ENCODE results near the gene CXXC4.

CXXC4 gene

DNA sequence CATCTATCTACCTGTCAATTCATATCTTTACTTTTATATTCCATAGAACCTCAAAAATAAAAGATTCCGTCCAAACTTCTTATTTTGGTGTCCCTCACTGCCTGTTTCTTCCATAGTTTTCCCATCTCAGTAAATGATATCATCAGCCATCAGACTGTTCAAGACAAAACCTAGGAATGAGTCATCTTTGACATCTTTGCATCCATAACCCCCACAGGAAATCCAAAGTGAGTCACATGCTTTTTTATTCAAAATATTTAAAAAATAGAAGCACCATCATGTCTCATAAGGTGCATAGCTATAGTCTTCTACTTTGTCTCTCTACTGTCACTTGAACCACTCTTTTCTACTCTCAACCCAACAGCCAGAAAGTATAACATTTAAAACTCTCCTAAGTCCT, 29.9 kb upstream of the CXXC4 start:
- Histone ChIP-seq H3K36me3 (no peaks in the 10 kb centered on the region), H3K4me1 (no peaks in the 10 kb centered on the region), H3K4me3 (no peak overlapping the region), H3K27me3 (no peaks in the 10 kb centered on the region), H3K27ac (no peak overlapping the region), H3K9me3 (no peaks in the 10 kb centered on the region)
- intact Hi-C loops (cut with DNase I; ENCODE audit: low total_unique reads), result no loop called here
- no peak for DNase-seq
- TF ChIP-seq, protein P1, sequence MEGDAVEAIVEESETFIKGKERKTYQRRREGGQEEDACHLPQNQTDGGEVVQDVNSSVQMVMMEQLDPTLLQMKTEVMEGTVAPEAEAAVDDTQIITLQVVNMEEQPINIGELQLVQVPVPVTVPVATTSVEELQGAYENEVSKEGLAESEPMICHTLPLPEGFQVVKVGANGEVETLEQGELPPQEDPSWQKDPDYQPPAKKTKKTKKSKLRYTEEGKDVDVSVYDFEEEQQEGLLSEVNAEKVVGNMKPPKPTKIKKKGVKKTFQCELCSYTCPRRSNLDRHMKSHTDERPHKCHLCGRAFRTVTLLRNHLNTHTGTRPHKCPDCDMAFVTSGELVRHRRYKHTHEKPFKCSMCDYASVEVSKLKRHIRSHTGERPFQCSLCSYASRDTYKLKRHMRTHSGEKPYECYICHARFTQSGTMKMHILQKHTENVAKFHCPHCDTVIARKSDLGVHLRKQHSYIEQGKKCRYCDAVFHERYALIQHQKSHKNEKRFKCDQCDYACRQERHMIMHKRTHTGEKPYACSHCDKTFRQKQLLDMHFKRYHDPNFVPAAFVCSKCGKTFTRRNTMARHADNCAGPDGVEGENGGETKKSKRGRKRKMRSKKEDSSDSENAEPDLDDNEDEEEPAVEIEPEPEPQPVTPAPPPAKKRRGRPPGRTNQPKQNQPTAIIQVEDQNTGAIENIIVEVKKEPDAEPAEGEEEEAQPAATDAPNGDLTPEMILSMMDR (IDR thresholded peaks at IDR 0.05), result no peak

DNA sequence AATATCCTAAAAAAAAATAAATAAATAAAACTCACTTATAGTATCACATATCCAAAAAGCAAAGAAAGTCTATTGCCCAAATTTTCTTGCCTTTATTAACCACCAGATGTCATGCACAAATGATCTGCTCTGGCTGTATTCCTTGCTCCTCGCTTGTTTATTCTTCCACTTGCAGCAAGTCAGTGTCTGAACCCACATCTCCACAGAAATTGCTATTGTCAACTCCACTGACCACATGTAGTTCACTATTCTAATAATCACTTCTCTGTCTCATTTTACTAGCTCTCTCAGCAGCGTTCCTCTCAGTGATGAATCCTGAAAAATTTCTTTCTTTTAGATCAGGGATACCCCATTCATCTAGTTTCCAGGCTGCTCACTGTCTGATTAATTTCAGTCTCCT, 29.3 kb upstream of the CXXC4 start:
- no peaks in the 10 kb centered on the region for H3K36me3 ChIP-seq
- intact Hi-C loops (cut with DNase I; ENCODE audit: low total_unique reads), result no loop called here

DNA sequence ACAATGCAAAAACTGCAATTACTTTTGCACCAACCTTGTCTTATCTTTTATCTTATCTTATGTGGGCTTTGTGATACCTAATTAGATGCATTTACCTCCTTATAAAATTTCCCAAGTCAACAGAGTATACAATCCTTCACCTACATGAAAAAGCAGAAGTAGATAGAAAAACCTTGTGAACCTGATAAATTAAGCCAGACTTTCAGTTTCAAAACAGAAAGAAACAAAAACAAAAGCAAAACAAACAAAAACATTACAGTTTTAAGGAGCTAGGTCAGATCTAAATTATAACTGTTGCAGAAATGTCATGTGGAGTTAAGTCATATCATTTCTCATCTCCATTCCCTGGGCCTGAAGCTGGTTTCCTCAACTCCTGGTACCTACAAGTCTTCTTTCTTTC, 24.9 kb upstream of the CXXC4 start:
- Histone ChIP-seq H3K4me3 (no peak overlapping the region), H3K9me3 (no peaks in the 10 kb centered on the region), H3K36me3 (no peaks in the 10 kb centered on the region), H3K27ac (no peak overlapping the region), H3K4me1 (no peaks in the 10 kb centered on the region), H3K27me3 (no peaks in the 10 kb centered on the region)
- TF ChIP-seq, protein P1 (IDR thresholded peaks at IDR 0.05), result no peak
- no peak for DNase-seq
- intact Hi-C loops (cut with DNase I; ENCODE audit: low total_unique reads), result no loop called here

More for the DNA sequence above, 29.3 kb upstream of the CXXC4 start:
- no peak overlapping the region for H3K4me3 ChIP-seq
- H3K27ac ChIP-seq, result no peak overlapping the region
- no peaks in the 10 kb centered on the region for H3K27me3 ChIP-seq
- TF ChIP-seq, protein P1 (IDR thresholded peaks at IDR 0.05), result no peak
- DNase-seq, result no peak
- H3K9me3 ChIP-seq, result no peaks in the 10 kb centered on the region
- no peaks in the 10 kb centered on the region for H3K4me1 ChIP-seq

DNA sequence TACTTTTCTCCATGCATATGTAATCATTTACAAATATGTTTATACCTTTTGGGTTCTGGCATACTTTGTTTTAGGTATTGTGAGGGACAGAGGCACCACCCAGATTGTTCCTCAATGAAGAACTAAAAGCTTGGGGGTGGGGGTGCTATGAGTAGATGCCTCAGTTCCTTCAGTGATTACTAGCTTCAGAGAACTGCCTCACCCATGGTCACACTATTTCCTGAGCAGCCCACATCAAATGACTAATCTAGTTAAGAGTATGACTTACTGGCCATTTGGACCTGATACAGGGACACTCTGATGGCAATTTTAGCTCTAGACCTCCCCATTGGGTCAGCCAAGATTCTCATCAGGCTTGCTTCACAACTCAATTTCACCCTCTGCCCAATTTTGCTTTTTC, 22.2 kb upstream of the CXXC4 start:
- no peaks in the 10 kb centered on the region for H3K9me3 ChIP-seq
- no peak for DNase-seq
- no peaks in the 10 kb centered on the region for H3K4me1 ChIP-seq
- intact Hi-C loops (cut with DNase I; ENCODE audit: low total_unique reads), result no loop called here
- H3K4me3 ChIP-seq, result no peak overlapping the region
- H3K27ac ChIP-seq, result no peak overlapping the region
- TF ChIP-seq, protein P1 (IDR thresholded peaks at IDR 0.05), result no peak
- no peaks in the 10 kb centered on the region for H3K36me3 ChIP-seq
- H3K27me3 ChIP-seq, result no peaks in the 10 kb centered on the region

DNA sequence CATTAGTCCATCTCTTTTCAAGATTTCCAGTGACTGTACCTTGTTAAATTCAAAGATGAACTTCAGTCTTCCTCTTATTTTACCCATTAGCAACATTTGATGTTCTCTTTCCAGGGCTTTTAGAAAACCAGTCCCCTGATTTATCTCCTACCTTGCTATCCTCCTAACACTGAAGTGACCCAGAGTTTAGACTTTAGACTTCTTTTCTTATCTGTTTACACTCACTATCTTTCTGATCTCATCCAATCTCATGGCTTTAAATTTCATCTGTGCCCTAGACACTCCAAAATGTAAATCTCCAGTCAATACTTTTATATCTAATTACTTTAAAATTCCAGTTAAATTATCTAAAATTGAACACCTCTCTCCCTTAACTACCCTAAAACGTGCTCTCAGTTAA, 13.5 kb upstream of the CXXC4 start:
- intact Hi-C loops (cut with DNase I; ENCODE audit: low total_unique reads), result no loop called here
- no peaks in the 10 kb centered on the region for H3K4me1 ChIP-seq
- TF ChIP-seq, protein P1 (IDR thresholded peaks at IDR 0.05), result no peak

DNA sequence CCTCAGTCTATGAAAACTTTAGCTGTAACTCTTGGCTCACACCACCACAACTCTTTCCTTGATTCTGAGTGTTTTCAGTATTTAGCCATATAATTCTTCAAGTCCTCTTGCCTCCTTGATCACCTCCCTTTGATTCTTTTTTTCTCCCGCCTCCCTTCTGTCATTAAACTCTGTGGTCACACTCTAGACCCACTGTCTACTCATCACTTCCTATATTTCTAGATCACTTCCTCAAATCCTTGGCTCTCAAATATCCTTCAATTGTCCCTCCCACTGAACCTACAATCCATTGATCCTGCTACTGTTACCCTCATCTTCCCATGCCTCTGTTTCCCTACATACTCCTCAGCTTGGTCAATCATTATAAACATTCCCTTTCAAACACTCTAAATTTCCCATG, 12.4 kb upstream of the CXXC4 start:
- Histone ChIP-seq H3K36me3 (no peaks in the 10 kb centered on the region), H3K4me1 (no peaks in the 10 kb centered on the region), H3K27ac (no peak overlapping the region), H3K9me3 (no peaks in the 10 kb centered on the region), H3K27me3 (peaks cover 0 to 7% of the 10 kb centered on the region in 2 donors), H3K4me3 (no peak overlapping the region)
- TF ChIP-seq, protein P1 (IDR thresholded peaks at IDR 0.05), result no peak
- no peak for DNase-seq
- intact Hi-C loops (cut with DNase I; ENCODE audit: low total_unique reads), result no loop called here

More for the DNA sequence above, 13.5 kb upstream of the CXXC4 start:
- H3K27me3 ChIP-seq, result peaks cover 0 to 2% of the 10 kb centered on the region in 2 donors
- H3K9me3 ChIP-seq, result no peaks in the 10 kb centered on the region
- no peaks in the 10 kb centered on the region for H3K36me3 ChIP-seq
- H3K4me3 ChIP-seq, result no peak overlapping the region
- no peak overlapping the region for H3K27ac ChIP-seq
- DNase-seq, result no peak

All from tibial artery (tissue), 4 donors.